ENCODE results near the gene SKAP1.

DNA sequence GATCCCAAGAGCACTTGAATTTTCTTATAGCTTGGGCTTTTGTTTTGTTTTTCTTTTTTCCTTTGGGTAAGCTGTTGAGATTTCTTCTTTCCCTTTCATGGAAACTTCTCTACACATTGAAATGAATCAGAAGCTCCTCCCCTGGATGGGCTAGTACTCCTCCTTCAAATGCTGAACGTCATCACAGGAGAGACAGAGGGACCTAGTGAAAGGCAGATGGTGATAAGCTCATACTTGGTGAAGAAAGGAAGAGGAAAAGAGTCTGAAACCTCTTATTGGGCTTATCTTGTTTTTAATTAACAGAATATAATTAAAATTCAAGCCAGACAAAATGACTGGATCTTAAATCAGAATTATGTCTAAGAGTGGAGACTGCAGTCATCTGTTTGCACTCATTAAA lies 175.1 kb downstream of the SKAP1 start:
- TF ChIP-seq POLR2AphosphoS5 (IDR thresholded peaks at IDR 0.05; ENCODE audit: low read depth, low read length): no peak
- no peak for TF ChIP-seq POLR2A (IDR thresholded peaks at IDR 0.05; ENCODE audit: low read depth, low read length)

All from GM12892 (cell line).